ENCODE results near the gene KIAA1958. TPM values are rescaled to one million over a fixed set of nuclear protein-coding genes. Genes with fewer than 3 reads are reported as not detected.
A peak's percentile ranks its signal among the peaks of the same experiment; 100 is the strongest.

The KIAA1958 gene
- total RNA-seq, 4 donors from 2014 or later = 10.2 to 18.3 (median 10.6) TPM

GRCh38 chr9:112555844-112556482 lies 69.3 kb downstream of the KIAA1958 start:
- H3K27ac ChIP-seq = peak overlapping the region; percentile 60
- H3K9me3 ChIP-seq = no peaks in the 10 kb centered on the region
- WGBS = 74% methylated on average over 9 of the region's 9 CpGs
- no peak for DNase-seq (ENCODE audit: low spot score in 2 of 2)
- no peak for TF ChIP-seq EP300 (IDR thresholded peaks at IDR 0.05)
- TF ChIP-seq POLR2A (IDR thresholded peaks at IDR 0.05) = no peak
- no peak for TF ChIP-seq POLR2AphosphoS5 (IDR thresholded peaks at IDR 0.05)
- no peak for TF ChIP-seq CTCF (IDR thresholded peaks at IDR 0.05)
- no peak overlapping the region for H3K4me3 ChIP-seq
- H3K36me3 ChIP-seq = no peaks in the 10 kb centered on the region
- H3K4me1 ChIP-seq = peaks cover 6% of the 10 kb centered on the region
- H3K27me3 ChIP-seq = no peaks in the 10 kb centered on the region

- no peak overlapping the region for H3K4me3 ChIP-seq
- no peaks in the 10 kb centered on the region for H3K9me3 ChIP-seq
- no peaks in the 10 kb centered on the region for H3K27me3 ChIP-seq
- H3K36me3 ChIP-seq = no peaks in the 10 kb centered on the region
- peak overlapping the region; percentile 60 for H3K27ac ChIP-seq
- WGBS = 78% methylated on average over 6 of the region's 6 CpGs
- peaks cover under 1% of the 10 kb centered on the region for H3K4me1 ChIP-seq
- no peak for DNase-seq (ENCODE audit: low spot score in 2 of 2)
- TF ChIP-seq POLR2AphosphoS5 (IDR thresholded peaks at IDR 0.05) (no peak), CTCF (IDR thresholded peaks at IDR 0.05) (no peak), POLR2A (IDR thresholded peaks at IDR 0.05) (no peak), EP300 (IDR thresholded peaks at IDR 0.05) (no peak)
Observed at GRCh38 chr9:112556497-112557442, 70.1 kb downstream of the KIAA1958 start.

GRCh38 chr9:112558476-112558875 lies 71.8 kb downstream of the KIAA1958 start:
- Histone ChIP-seq H3K27ac (no peak overlapping the region), H3K4me1 (no peaks in the 10 kb centered on the region), H3K27me3 (no peaks in the 10 kb centered on the region), H3K9me3 (no peaks in the 10 kb centered on the region), H3K4me3 (no peak overlapping the region), H3K36me3 (no peaks in the 10 kb centered on the region)
- no peak for DNase-seq (ENCODE audit: low spot score in 2 of 2)
- no peak for TF ChIP-seq EP300 (IDR thresholded peaks at IDR 0.05)
- TF ChIP-seq POLR2A (IDR thresholded peaks at IDR 0.05) = no peak
- no peak for TF ChIP-seq POLR2AphosphoS5 (IDR thresholded peaks at IDR 0.05)
- no peak for TF ChIP-seq CTCF (IDR thresholded peaks at IDR 0.05)
- WGBS = 94% methylated on average over 1 of the region's 1 CpG

- WGBS = 67% methylated on average over 2 of the region's 2 CpGs
- Histone ChIP-seq H3K36me3 (no peaks in the 10 kb centered on the region), H3K27me3 (no peaks in the 10 kb centered on the region), H3K27ac (no peak overlapping the region), H3K4me3 (no peak overlapping the region), H3K4me1 (no peaks in the 10 kb centered on the region), H3K9me3 (no peaks in the 10 kb centered on the region)
- no peak for DNase-seq (ENCODE audit: low spot score in 2 of 2)
- TF ChIP-seq EP300 (IDR thresholded peaks at IDR 0.05) (no peak), POLR2AphosphoS5 (IDR thresholded peaks at IDR 0.05) (no peak), CTCF (IDR thresholded peaks at IDR 0.05) (no peak), POLR2A (IDR thresholded peaks at IDR 0.05) (no peak)
Observed at GRCh38 chr9:112558978-112559377, 72.4 kb downstream of the KIAA1958 start.

Data from suprapubic skin (tissue), 4 donors.